Measurements from ENCODE around the gene PRELID3B.

PRELID3B gene

DNA sequence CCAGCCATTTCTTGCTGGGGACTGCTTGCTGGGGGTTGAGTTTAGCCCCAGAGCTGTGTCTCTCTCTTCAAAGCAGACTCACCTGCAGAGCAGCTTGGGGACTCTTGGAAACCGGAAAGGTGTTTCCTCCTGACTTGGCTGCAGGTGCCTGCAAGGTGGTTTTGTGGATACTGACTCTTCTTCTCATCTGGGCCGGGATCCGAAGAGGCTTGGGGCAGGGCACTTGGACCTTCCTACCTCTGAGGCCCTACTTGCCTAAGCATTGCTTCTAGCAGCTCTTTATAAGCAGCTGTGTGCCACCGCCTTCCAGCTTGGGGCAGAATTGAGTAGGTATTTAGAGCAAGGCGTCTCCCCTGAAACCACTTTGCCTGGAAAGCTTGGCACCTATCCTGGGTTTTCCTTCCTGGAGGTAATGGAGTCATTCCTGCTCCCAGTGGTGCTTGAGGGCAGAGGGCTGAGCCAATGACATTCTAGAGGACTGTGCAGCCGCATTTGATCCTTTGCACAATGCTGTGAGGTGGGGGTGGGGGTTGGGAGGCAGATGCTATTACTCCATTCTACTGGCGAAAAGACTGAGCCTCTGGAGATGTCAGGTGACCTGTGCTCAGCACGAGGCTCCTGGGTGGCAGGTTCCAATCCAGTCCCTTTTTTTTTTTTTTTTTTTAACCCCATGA is 32.1 kb downstream of the PRELID3B start:
- DNase-seq (ENCODE audit: low read depth in 2 of 2) = no peak

DNA sequence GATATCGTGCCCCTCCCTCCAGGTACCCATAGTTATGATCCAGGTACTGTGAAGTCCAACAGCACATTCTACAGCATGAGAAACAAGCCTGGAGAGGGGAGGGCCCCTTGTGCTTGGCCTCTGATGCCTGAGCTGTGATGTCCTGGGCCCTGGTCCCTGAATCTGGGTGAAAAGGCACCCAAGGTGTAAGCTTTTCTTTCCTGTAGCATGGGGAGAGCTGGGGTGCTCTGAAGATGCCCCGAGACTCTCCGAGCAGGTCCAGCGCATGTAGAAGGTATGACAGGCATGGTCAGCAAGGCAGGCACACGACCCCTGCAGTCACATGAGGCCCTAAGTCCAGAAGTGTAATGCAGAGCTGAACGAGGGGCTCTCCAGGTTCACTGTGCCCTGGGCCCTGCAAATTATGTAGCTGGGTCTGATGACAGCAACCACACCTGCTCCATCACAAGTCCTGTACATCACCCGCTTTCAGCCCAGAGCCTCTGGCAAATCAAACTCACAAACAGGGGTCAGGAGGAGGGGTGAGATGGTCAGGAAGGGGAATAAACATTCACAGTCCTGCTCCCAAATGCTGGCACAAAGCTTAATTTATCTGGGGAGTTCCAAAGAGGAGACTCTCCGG is 33.8 kb downstream of the PRELID3B start:
- DNase-seq (ENCODE audit: low read depth in 2 of 2) = no peak

DNA sequence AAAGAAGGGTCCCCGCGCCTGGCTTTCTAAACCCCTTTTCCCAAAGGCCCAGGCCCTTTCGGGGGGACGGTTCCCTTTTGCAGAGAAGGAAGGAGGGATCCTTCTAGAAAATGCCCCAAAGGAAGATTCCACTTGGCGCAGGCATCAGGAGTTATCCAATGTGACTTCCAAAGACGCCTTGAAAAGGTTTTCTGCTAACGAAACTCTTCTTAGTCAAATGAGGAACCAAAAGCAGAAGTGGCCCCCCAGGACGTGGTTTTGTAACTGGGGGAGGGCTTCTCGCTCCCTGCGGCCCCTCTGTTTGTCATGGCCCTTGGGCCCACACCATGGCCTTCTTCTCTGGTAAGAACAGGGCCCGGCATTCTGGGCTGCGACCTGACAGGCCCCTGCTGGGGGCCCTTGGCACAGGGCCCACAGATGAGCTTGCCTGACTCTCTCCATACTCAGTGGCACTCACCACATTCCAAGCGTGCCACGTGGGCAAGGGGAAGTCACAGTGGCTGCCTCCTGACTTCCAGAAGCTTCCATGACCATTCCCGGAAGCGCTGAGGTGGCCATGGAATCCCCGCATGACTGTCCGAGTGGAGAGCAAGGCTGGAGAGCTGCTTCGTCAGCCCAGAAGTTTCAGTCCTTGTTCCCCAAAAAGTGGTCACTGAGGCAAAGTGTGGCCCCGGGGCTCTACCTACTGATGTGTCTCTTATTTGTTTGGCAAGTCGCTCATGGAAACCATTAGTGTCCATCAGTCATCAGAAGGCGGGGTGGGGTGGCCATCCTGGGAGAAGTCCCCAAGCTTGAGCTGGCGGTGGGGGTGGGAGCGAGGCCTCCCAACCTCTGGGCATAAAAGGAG is 34.7 kb downstream of the PRELID3B start:
- no peak for DNase-seq (ENCODE audit: low read depth in 2 of 2)

DNA sequence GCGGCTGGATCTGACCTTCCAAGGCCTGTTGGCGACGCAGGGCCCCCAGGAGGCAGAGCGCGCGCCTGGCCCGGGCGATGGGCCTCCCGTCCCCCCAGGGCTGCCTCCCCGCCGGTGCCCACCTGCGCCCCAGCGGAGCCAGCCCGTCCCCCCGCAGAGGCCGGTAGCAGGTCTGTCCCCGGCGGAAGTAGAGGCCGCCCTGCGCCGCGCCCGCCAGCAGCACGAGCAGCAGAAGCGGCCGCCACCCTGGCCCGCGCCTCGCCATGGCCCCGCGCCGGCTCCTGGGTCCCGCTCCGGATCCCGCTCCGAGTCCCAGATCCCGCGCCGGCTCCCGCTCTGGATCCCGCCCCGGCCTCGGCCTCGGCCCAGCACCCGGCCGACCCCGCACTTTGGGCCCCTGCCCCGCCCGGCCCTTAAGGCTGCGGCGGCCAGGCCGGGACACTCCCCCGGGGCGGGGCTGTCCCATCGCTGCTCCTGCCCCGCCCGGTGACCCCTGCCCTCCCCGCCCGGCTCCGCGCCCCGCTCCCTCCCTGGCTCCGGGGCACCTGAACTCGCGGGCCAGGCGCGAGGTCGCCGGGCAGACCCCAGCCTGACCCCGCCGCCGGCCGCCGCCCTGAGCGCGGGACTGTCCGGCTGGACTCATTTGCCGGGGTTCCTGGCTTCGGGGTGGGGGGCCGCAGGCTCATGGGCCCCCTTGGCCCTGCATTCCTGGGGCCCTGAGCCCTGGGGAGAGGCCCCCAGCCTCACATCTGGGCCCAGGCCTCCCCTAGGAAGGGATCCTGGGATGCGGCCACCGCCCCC is 35.5 kb downstream of the PRELID3B start, which contains the start of gene CTSZ:
CTSZ (minus strand) TSS at position 391 of the 801 bp plus-strand sequence; CDS start at position 265, 126 bp downstream.
- no peak for DNase-seq (ENCODE audit: low read depth in 2 of 2)

DNA sequence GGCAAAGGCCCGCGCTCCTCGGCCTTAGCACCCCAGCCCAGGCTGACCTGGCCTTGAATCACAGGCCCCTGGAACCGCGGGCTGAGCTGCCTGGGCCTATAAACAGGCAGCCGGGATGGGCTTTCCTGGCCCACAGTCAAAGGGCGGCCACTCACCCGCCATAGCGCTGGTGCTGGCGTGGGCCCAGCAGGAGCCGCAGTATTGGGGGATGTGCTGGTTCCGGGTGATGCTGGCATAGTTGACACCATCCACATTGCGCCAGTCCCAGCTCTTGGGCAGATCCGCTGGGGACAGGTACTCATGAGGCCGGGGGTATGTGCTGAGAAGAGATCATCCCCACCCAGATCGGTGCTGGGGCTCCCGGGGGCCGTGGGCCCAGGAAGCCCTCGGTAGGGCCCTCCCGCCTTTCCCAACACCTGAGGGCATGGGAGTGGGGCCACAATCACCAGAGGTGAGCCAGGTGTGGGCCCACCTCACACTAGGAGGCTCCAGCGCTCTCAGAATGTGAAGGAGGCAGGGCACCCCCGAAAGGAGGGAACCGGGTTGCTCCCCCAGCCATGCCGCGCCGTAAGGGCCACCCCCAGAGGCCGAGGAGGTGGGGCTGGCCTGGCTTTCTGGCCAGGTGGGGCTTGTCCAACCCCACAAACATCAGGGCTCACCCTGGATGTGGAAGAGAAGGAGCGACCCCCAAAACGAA is 36.3 kb downstream of the PRELID3B start:
- DNase-seq (ENCODE audit: low read depth in 2 of 2) = no peak

DNA sequence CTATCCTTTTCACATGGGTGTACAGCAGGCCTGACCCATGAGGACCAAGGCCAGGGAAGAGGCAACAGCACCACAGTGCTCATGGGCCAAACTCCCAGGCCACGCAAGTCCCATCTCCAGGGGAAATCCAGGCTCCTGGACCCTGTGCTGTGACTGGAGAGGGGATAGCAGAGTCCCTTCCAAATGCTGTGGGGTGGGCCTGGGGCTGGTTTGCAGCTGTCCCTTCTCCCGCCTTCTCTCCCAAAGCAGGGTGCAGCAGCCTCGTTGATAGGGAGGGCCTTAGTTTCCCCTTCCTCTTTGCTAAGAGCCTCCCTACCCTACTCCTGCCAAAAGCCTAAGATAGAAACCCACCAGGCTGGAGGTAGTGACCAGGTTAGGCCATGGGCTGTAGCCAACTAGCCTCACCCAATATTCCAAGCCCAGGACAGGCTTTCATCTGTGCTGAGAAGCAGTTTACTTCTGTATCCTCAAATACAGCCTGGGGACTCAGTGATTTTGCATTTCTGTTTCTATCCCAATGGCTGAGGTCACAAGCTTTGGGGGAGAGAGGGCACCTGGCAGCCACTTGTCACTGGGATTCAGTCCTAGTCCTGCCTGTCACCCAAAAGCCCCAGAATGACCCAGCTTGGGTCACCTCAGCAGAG is 36.9 kb downstream of the PRELID3B start:
- DNase-seq (ENCODE audit: low read depth in 2 of 2) = no peak

DNA sequence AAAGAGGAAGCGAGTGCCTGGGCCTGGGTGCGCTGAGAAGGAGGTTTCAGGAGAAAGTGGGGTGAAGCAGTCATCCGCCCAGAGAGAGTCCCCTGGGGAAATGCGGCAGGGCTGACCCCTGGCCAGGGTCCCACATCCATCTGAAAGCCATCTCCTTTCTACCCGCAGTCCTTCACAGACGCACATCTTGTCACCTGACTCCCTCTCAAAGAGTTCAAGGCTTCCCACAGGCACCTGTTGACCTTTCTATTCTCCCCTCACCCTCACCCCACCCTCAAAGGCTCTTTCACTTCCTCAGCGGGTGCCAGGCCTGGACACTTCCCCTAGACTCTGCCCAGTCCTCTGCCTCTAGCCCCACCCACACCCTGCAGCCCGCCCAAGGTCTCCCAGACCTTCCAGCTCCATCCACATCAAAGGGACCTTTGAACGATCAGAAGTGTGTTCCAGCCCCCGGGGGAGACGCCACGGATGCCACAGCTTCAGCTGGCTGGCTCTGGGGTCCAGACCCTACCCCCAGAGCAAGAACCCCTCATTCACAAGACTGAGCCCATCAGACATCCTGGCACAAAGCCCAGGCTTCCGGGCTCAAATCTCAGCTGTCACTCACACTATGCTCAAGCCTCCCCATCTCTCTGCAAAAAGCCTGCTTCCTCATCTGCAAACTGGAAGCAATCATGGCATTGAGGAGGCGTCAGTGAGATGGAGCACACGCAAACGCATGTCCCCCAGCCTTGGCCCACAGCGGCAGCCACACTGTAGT is 37.6 kb downstream of the PRELID3B start:
- no peak for DNase-seq (ENCODE audit: low read depth in 2 of 2)

DNA sequence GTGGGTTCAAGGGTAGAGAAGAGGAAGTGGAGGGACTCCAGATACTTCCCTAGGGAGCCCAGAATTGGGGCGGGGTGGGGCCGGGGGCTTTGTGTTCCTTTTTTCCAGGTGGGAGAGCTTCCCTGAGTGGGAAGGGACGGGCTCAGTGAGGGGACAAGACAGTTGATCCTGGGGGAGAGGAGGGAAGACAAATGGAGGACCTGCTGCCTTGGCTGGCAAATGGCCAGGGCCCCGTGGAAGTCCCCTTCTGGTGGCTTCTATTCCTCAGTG is 38.2 kb downstream of the PRELID3B start:
- no peak for DNase-seq (ENCODE audit: low read depth in 2 of 2)

DNA sequence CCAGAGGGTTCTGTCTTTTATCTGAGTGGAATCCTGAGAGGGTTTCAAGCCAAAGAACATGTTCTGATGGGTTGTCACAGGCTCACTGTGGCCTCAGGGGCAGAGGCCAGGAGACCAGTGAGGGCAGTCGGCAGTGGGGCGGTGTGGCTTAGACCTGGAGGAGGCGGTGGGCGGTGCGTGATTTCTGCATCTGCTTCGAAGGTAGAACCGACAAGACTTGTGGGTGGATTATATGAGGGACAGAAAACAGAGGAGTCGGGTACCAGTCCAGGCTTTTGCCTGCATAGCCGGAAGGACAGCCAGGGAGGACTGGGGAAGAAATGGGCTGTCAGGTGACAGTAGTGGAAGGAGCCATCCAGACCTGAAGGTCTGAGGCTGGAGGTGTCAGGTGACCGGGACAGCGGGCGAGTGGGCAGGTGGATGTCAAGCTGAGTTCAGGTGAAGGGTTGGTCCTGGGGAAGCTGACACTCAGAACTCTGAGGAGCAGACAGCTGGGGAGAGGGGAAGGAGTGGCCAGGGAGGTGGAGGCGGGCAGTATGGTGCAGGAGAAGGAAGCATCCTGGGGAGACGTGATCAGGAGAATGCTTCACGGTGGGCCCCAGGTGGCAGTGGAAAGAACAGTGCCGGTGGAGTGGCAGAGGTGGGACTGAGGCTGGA is 38.6 kb downstream of the PRELID3B start:
- DNase-seq (ENCODE audit: low read depth in 2 of 2) = no peak

DNA sequence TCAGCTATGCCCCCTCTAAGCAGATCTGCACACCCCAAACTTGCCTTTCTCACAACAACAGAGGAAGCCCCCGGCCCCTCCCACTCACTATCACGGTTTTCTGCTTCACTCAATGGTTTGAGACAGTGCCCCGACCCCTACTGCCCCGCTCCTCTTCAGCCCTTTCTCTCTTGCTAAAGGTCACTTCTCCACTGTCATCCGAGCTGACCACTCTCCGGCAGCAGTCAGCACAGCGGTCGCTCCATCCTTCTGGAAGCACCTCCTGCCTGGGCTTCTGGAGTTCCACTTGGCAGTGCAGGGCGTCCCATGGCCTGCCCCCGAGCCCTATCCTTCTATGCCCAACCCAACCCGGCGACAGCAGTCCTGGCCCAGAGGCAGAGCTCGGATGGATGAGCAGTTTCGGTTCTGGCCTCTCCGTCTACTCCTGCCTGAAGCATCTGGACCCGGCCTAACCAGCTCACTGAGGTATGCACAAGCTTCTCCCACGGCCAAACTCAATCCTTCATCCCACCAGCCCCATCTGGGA is 39.6 kb downstream of the PRELID3B start:
- no peak for DNase-seq (ENCODE audit: low read depth in 2 of 2)

DNA sequence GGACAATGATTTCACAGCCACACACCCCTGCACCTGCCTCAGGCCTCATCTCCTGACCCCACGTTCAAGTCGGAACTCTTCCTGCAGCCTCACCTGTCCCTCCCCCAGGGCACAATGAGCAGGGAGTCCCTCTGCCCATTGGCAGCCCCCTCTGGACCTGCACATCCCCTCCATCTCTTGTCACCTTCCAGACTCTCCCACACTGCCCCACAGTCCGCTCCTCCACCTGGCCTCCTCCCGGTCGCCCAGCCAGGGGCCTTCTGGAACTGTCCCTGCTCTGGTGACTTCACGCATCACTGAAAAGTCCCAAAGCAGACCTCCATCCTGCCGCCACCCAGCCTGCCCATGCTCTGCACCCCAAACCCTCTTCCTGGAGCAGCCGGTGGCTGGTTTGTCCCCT is 40.2 kb downstream of the PRELID3B start:
- no peak for DNase-seq (ENCODE audit: low read depth in 2 of 2)

DNA sequence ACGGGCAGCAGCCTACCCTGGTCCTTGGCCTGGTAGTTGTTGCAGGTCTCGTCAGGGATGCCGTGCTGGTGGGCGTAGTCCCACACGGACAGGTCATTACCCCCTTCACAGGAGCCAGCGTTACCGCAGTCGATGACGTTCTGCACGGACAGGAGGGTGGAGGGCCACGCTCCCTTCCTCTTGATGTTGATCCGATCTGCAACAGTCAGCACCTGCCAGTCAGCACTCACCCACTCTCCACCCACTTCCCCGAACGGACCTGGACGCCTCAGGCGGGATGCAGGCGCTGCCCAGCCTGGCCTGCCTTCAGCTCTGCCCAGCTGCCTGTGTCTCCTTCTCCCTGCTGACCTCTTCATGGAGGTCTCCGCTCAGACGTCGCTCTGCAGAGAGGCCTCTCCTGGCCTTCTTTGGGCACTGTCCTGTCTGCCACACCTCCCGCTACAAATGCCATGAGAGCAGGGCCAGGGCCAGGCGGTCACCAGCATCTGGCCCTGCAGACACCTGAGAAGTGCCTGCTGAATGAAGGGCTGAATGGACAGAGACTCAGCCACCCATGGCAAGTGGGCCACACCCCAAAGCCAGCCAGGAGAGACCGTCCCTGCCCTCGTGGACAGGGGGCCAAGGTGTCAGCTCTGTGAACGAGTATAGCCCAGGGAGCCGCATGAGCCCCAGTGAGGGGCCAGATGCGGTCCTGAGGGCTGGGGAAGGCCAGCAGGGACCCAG is 41.0 kb downstream of the PRELID3B start:
- DNase-seq (ENCODE audit: low read depth in 2 of 2) = no peak

DNA sequence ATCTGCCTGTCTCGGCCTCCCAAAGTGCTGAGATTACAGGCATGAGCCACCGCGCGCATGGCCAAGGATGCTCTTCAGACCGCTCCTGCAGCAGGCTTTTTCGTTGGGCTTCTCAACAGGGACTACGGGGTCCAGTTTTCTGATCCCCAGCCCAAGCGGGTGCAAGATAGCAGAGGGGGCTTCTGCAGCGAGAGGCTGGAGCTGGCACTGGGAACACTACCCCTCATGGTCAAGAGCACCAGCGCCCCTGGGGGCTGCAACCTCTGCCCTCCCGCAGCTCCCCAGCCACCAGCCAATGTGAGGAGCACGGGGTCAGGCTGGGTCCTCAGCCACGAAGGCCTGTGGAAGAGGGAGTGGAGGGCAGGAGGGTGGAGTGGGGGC is 41.5 kb downstream of the PRELID3B start:
- no peak for DNase-seq (ENCODE audit: low read depth in 2 of 2)

DNA sequence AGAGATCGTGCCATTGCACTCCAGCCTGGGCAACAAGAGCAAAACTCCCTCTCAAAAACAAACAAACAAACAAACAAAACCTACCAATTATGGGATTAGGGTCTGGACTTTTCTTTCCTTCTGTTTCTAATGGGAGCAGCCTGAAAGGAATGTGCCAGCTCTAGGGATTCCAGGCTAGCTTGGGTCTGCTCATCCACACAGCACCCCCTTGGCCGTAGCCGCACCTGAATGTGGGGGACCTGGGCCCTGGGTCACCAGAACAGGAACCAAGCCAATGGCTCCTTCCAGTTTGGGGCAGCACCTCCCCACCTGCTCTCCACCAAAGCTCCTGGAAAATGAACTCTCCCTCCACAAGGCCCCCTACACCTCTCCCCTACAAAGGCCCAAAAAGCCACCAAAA is 42.3 kb downstream of the PRELID3B start:
- no peak for DNase-seq (ENCODE audit: low read depth in 2 of 2)

DNA sequence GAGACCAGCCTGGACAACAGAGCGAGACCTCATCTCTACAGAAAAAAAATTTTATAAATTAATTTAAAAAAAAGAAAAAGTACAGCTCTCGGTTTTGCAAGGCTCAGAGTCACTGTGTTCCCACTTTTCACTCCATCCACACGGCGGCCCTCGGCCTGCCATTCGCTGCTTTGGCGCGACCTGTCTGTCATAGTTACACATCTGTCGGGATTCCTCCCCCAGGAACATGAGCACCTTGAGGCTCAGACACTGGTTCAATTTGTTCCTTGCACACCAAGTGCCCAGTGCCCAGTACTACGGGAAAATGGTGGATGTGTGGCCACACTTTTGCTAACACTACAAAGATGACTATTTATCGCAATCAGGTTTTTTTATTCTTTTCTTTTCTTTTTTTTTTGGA is 43.9 kb downstream of the PRELID3B start:
- DNase-seq (ENCODE audit: low read depth in 2 of 2) = no peak

DNA sequence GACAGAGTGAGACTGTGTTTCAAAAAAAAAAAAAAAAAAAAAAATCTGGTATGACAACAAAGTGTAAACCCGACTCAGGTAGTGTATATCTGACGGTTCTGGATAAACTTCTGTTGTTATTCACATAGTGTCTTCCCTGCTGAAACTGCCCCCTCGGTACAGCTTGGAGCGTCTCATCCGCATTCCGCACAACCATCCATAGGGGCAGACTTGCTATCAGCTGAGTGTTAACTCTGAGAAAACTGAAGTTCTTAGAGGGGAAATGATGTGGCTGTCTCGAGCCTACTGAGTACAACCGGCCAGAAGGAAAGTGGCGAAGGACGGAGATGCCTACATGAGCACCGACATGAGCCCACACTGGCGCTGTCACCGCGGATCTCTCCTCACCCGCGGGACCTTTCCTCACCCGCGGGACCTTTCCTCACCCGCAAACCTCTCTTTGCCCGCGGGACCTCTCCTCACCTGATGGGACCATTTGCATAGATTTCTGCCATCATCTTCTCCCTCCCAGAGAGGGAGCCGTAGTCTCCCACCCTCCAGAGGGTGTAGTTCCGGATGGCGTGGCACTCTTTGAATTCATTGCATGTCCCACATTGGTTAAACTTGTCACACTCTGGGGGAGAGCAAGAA is 45.3 kb downstream of the PRELID3B start:
- no peak for DNase-seq (ENCODE audit: low read depth in 2 of 2)

DNA sequence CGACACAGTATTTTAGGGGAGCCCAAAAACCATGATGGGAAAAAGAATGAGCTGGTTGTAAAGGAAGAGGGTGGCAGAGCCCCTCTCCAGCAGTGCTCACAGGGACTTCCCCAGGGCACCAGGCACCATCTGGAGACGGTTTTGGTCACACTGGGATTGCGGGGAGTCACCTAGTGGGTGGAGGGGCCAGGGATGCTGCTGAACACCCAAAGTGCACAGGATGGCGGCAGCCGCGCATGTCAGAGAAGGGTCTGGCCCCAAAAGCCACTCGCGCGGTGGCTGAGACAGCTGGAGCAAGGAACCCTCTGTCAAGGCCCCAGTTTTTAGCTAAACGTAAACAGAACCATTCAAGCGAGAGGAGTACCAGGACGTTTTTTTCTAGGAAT is 46.4 kb downstream of the PRELID3B start:
- DNase-seq (ENCODE audit: low read depth in 2 of 2) = no peak

DNA sequence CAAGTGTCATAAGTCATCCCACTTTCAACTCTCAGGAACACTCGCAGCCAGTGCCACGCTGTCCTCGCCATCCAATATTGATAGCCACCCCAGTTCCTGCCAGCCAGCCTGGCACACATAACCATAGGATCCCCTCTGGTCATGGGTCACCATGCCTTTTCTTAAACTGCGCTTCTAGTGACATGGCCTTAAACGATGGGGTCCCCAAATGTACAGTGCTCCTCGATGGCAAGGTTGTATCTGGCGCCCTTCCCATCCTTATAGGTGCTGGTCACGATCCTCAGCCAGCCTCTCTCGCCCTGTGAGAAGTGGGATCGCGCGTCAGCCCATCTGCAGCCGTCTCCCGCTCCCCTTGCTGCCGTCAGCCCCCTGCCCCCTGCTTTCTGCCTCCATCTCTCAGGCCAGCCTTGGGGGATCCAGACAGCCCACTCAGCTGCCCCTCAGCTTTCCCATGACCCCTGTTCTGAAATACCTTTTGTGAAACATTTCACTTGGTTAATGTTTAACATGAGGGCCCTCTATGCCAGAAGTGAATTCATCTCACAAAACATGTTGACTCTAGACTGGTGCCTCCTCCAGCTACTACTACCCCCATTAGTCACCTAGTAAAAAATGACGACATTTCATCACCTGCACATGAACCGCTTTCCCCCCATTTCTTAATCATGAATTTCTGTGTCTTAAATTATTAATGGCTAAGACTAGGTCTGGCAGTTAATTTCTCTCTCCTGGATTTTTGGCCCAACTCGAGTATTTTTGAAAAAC is 46.9 kb downstream of the PRELID3B start:
- no peak for DNase-seq (ENCODE audit: low read depth in 2 of 2)

Data from activated CD8-positive, alpha-beta memory T cell treated with anti-CD3 and anti-CD28 coated beads for 4 hours (primary cell).